Right lobe of liver (tissue), 4 donors: ENCODE data around the gene NOTCH1.

ENCODE experiments used
- POLR2A ChIP-seq: fragments of 450-650 bp; IDR thresholded peaks from one replicate; pipeline ENCODE4 v1.6.1; 2017; ENCODE audit warnings: antibody characterized with exemption, mild to moderate bottlenecking
- TF ChIP-seq, protein P1 (sequence below), 4 donors: fragments of 200-600 bp in 3 of 4; fragments of 450-650 bp in 1 of 4; IDR thresholded peaks; one replicate each; pipeline versions ENCODE4 v1.5.1 to v1.8.0; 2016 to 2022; ENCODE audit warnings: antibody characterized with exemption in 4 of 4, mild to moderate bottlenecking in 2 of 4
- donor health status: DM: no; HTN: no; CAD: no.
- donor health status: DM: no; HTN: no; CAD: no.
- donor health status: DM: no; HTN: yes; CAD: no.

- TF ChIP-seq, protein P1, sequence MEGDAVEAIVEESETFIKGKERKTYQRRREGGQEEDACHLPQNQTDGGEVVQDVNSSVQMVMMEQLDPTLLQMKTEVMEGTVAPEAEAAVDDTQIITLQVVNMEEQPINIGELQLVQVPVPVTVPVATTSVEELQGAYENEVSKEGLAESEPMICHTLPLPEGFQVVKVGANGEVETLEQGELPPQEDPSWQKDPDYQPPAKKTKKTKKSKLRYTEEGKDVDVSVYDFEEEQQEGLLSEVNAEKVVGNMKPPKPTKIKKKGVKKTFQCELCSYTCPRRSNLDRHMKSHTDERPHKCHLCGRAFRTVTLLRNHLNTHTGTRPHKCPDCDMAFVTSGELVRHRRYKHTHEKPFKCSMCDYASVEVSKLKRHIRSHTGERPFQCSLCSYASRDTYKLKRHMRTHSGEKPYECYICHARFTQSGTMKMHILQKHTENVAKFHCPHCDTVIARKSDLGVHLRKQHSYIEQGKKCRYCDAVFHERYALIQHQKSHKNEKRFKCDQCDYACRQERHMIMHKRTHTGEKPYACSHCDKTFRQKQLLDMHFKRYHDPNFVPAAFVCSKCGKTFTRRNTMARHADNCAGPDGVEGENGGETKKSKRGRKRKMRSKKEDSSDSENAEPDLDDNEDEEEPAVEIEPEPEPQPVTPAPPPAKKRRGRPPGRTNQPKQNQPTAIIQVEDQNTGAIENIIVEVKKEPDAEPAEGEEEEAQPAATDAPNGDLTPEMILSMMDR (IDR thresholded peaks at IDR 0.05): no peak
- no peak for TF ChIP-seq POLR2A
Observed at GRCh38 chr9:136566553-136566895, 20.7 kb upstream of the NOTCH1 start.
